Mesothelial cell of epicardium (in vitro differentiated cells): ENCODE data around the gene CCDC88C. TPM values are rescaled to one million over a fixed set of nuclear protein-coding genes. Genes with fewer than 3 reads are reported as not detected.

ENCODE experiments used
- DNase-seq, 2 experiments: peaks; one replicate each; pipeline ENCODE4 v3.0.0; 2021; ENCODE audit warnings: low spot score in 2 of 2; ENCODE audit not compliant: unreplicated experiment in 2 of 2
- H3K27ac Mint-ChIP-seq: 2 replicates; pipeline ENCODE4 v1.8.0; 2021; ENCODE audit warnings: mixed read lengths
- H3K27me3 Mint-ChIP-seq: 2 replicates; pipeline ENCODE4 v1.8.0; 2021; ENCODE audit warnings: low read depth, mixed read lengths
- H3K36me3 Mint-ChIP-seq: 2 replicates; pipeline ENCODE4 v1.8.0; 2021; ENCODE audit warnings: mixed read lengths
- H3K4me1 Mint-ChIP-seq: 2 replicates; pipeline ENCODE4 v1.8.0; 2021; ENCODE audit warnings: mixed read lengths
- H3K4me3 Mint-ChIP-seq: 2 replicates; pipeline ENCODE4 v1.8.0; 2021; ENCODE audit warnings: mild to moderate bottlenecking, moderate library complexity, mixed read lengths
- H3K9me3 Mint-ChIP-seq: 2 replicates; pipeline ENCODE4 v1.8.0; 2021; ENCODE audit warnings: mixed read lengths
- CTCF ChIP-seq: fragments of 200-600 bp; sonication (generic); IDR thresholded peaks from one replicate; pipeline ENCODE4 v1.5.0; 2021; ENCODE audit warnings: antibody characterized with exemption; ENCODE audit not compliant: unreplicated experiment
- total RNA-seq: library from RNA; stranded (reverse); gene quantifications from 3 replicates; pipeline ENCODE4 v1.2.1, GENCODE V29; 2021

Gene CCDC88C
- total RNA-seq, 1 donor from 2014 or later, result 23.7 TPM

GRCh38 chr14:91308337-91308736 lies 109.3 kb downstream of the CCDC88C start:
- Mint-ChIP-seq H3K36me3 (peaks cover 20% of the 10 kb centered on the region), H3K4me3 (no peak overlapping the region), H3K27me3 (no peaks in the 10 kb centered on the region), H3K4me1 (no peaks in the 10 kb centered on the region), H3K9me3 (no peaks in the 10 kb centered on the region), H3K27ac (no peak overlapping the region)
- no peak for TF ChIP-seq CTCF
- no peak for DNase-seq

GRCh38 chr14:91307652-91308051 lies 110.0 kb downstream of the CCDC88C start:
- H3K27ac Mint-ChIP-seq, result no peak overlapping the region
- H3K27me3 Mint-ChIP-seq, result no peaks in the 10 kb centered on the region

DNA sequence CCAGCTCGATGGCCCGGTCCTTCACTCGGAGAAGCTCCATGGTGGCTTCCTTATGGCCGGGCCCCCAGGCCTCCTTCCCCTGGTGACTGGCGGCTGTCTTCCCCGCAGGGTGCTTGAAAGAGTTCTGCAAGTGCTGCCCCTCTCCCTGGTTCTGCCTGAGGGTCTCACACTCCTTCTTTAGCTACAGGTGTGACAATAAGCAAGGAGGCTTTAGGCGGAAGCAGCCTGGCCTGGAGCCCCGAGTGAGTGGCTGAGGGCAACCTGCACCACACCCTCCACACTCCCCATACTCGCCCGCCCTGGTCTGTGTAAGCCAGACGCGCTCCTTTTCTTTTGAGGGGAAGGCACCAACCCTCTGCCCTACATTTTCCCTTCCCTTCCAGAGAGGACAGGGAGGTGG lies 110.6 kb downstream of the CCDC88C start:
- no peaks in the 10 kb centered on the region for H3K4me1 Mint-ChIP-seq
- H3K27ac Mint-ChIP-seq, result no peak overlapping the region

More at GRCh38 chr14:91307652-91308051, 110.0 kb downstream of the CCDC88C start:
- peaks cover 16% of the 10 kb centered on the region for H3K36me3 Mint-ChIP-seq
- H3K4me3 Mint-ChIP-seq, result no peak overlapping the region
- no peaks in the 10 kb centered on the region for H3K9me3 Mint-ChIP-seq
- no peak for DNase-seq
- H3K4me1 Mint-ChIP-seq, result no peaks in the 10 kb centered on the region
- TF ChIP-seq CTCF, result no peak

GRCh38 chr14:91306547-91306946 lies 111.1 kb downstream of the CCDC88C start:
- Mint-ChIP-seq H3K36me3 (peaks cover 25% of the 10 kb centered on the region), H3K4me3 (no peak overlapping the region), H3K27me3 (no peaks in the 10 kb centered on the region), H3K27ac (no peak overlapping the region), H3K4me1 (no peaks in the 10 kb centered on the region), H3K9me3 (no peaks in the 10 kb centered on the region)
- no peak for DNase-seq
- TF ChIP-seq CTCF, result no peak

More for the DNA sequence above, 110.6 kb downstream of the CCDC88C start:
- no peak for DNase-seq
- Mint-ChIP-seq H3K27me3 (no peaks in the 10 kb centered on the region), H3K4me3 (no peak overlapping the region), H3K9me3 (no peaks in the 10 kb centered on the region), H3K36me3 (peaks cover 22% of the 10 kb centered on the region)
- TF ChIP-seq CTCF, result no peak

DNA sequence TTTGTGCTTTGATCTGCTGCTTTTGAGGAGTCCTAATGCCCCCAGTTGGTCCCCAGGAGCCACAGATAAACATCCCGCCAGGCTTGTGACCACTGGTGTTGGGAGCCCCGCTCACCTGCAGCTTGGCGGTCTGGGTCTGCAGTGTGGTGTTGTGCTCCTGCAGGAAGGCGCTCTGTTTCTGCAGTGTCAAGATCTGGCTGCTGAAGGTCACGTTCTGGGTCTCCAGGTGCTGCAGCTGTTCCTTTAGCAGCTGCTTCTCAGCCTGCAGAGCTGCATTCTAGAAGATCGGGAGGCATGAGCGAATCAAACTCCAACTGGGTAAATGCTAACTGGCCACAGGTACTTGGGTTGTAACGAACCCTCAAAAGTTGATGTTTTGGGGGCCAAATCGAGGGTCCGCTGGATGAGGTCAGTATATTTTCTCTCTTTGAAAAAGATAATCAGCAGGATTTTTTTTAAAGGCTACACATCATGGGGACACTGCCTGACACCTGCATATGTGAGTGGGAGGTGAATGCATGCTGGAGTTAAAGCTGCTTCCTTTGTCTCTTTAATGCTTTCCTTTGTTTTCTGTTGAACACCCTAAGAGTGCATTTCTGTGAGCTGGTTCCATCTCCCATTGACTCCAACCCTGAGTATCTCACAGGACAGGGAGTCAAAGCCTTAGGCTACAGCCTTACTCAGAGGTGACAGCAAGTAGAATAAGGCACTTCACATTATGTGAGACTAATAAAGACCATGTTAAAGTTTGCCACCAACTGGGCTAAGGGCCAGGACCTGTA lies 111.8 kb downstream of the CCDC88C start:
- Mint-ChIP-seq H3K9me3 (no peaks in the 10 kb centered on the region), H3K4me1 (no peaks in the 10 kb centered on the region), H3K4me3 (no peak overlapping the region), H3K27me3 (no peaks in the 10 kb centered on the region), H3K27ac (no peak overlapping the region), H3K36me3 (peaks cover 25% of the 10 kb centered on the region)
- no peak for DNase-seq
- TF ChIP-seq CTCF, result no peak
